Left cardiac atrium (tissue), 4 donors: ENCODE measurements around the gene NPIPA3. TPM values are rescaled to one million over a fixed set of nuclear protein-coding genes. Genes with fewer than 3 reads are reported as not detected.
"Not testable (repeated sequence)": the region's sequence is repeated elsewhere in the genome, so short reads cannot be mapped to it uniquely, and the experiment has no call there.

ENCODE experiments used
- ATAC-seq, 2 donors: fragments of 200-7000 bp; cut with Tn5 transposase; one replicate each; pipeline ENCODE4 v1.9.1; 2020; ENCODE audit warnings: mild to moderate bottlenecking in 2 of 2, moderate library complexity in 2 of 2
- DNase-seq: peaks from one replicate; pipeline ENCODE4 v3.0.0-alpha.2; 2020
- intact Hi-C, 2 donors: fragments of 100-400 bp; cut with DNase I; formaldehyde crosslinking; loops; one replicate each; pipeline versions ENCODE4 v1.14.1 to v1.15.1; 2022 to 2023
- total RNA-seq, 2 donors: library from RNA; stranded (reverse); fragmentation: NEBNext Ultra II Directional; extraction: Animal tissue kit (Norgen Biotek cat#: 25700); gene quantifications; one replicate each; pipeline ENCODE4 v1.2.1, GENCODE V29; 2021
- donor health status: DM: no; HTN: yes; CAD: no.
- donor health status: DM: no; HTN: yes; CAD: no; lungs with severe emphysema.
- donor health status: DM: yes; HTN: yes; CAD: no.
- donor health status: Dilated cardiomyopathy.

Gene NPIPA3
- total RNA-seq, 2 donors from 2014 or later = 0.77 to 3.2 TPM

- ATAC-seq, intact Hi-C loops: not testable (repeated sequence)
Measured at GRCh38 chr16:14740832-14741385, 37.7 kb downstream of the NPIPA3 start.

GRCh38 chr16:14741794-14742193, 38.6 kb downstream of the NPIPA3 start:
- ATAC-seq, DNase-seq, intact Hi-C loops: not testable (repeated sequence)

More at GRCh38 chr16:14740832-14741385, 37.7 kb downstream of the NPIPA3 start:
- DNase-seq = not testable (repeated sequence)

DNA sequence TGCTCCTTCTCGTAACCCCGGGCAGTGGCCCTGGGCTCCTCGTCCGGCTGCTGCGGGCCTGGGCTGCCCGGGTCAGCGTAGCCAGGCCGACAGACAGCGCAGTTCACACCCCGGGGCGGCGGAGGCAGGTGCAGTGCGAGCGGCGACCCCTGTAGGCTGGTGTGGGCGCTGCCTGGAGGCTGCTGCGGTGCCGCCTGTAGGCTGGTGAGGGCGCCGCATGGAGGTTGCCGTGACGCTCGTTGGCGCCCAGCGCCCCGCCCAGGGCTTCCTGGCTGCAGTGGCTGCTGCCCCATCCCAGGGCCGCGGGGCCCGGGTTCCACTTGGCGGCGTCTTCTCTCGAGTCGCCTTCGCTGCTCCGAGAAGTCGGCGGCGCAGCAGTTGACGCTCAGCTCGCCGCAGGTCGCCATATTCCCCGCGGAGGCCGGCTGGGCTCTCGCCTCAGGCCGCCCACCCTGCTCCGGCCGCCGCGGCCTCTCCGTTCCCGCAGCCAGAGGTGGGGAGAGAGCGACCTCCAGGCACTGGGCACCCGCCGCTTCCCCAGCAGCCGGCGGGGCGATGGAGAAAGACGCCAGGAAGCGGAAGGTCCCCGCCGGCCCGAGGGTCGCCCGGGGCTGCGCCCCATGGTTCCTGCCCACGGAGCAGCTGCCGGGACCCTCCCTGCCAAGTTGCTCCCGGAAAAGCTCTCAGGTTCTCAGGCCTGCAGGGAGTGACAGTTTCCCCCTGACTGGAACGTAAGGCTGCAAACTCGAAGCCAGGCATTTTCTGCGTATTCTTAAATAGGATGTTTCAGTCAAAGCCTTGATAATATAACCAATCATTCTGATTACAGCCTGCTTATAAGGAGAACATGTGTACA, 39.3 kb downstream of the NPIPA3 start, which contains the start of gene NPIPA2:
Gene NPIPA2, plus strand, starts transcription at position 261 of the 856 bp plus-strand sequence. CDS start 5,533 bp downstream, outside the sequence.
- peak; percentile 99 for ATAC-seq
- intact Hi-C loops, DNase-seq: not testable (repeated sequence)

- ATAC-seq, DNase-seq, intact Hi-C loops: not testable (repeated sequence)
Measured at GRCh38 chr16:14773654-14774053, 70.4 kb downstream of the NPIPA3 start.

GRCh38 chr16:14775624-14776023, 72.4 kb downstream of the NPIPA3 start:
- DNase-seq, ATAC-seq, intact Hi-C loops: not testable (repeated sequence)

Other genes starting within 250 kb of the NPIPA3 start
- 10 to 100 TPM; 17.3 to 18.9 TPM for gene PARN, start 73.2 kb upstream of the NPIPA3 start, total RNA-seq
- gene BFAR, start 70.5 kb upstream of the NPIPA3 start, total RNA-seq = 10 to 100 TPM; 29.8 to 37.7 TPM
- not detected for gene PLA2G10, start 9.1 kb upstream of the NPIPA3 start, total RNA-seq
- 1 to 10 TPM; 3.6 to 4.2 TPM for gene NPIPA2, start 39.1 kb downstream of the NPIPA3 start, total RNA-seq
- gene NOMO1, start 130.3 kb downstream of the NPIPA3 start, total RNA-seq = 100 to 1,000 TPM; 141 to 183 TPM
- gene NPIPA1, start 234.0 kb downstream of the NPIPA3 start, total RNA-seq = 10 to 100 TPM; 52.2 to 56.3 TPM